HG03039 (cell line): Measurements from ENCODE around the gene TAL1.

Source experiments
- ATAC-seq: cut with Tn5 transposase; IDR thresholded peaks from one replicate; pipeline ENCODE4 v1.9.1; 2021; ENCODE audit warnings: mild to moderate bottlenecking, moderate library complexity; ENCODE audit not compliant: unreplicated experiment

Gene TAL1

GRCh38 chr1:47178654-47179016 is 53.4 kb downstream of the TAL1 start:
- ATAC-seq, result no peak

DNA sequence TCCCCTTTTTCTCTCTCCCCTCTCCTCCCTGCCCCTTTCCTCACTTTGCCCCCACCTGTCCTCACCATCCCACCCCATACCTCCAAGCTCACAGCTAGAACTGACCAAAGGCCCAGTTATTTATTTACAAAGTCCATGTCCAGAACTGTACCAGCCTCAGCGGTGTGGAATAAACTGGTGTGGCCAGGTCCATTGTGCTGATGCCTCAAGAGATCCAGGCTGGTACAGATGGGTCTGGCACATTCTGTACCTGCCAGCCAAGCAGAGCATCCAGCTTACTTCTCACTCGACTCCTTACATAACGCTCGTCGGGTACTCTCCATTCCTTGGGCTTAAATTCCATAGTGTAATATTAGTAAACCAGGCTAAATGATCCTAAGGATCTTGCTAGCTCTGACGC is 54.0 kb downstream of the TAL1 start:
- ATAC-seq, result no peak

GRCh38 chr1:47175227-47175934 is 56.6 kb downstream of the TAL1 start:
- no peak for ATAC-seq

GRCh38 chr1:47174656-47175020 is 57.4 kb downstream of the TAL1 start:
- no peak for ATAC-seq

GRCh38 chr1:47172782-47173181 is 59.2 kb downstream of the TAL1 start:
- no peak for ATAC-seq
